HG03095 (cell line): Measurements from ENCODE around the gene PSD.

Source experiments
- ATAC-seq: cut with Tn5 transposase; IDR thresholded peaks from one replicate; pipeline ENCODE4 v1.9.1; 2021; ENCODE audit warnings: moderate library complexity; ENCODE audit not compliant: unreplicated experiment

Gene PSD

DNA sequence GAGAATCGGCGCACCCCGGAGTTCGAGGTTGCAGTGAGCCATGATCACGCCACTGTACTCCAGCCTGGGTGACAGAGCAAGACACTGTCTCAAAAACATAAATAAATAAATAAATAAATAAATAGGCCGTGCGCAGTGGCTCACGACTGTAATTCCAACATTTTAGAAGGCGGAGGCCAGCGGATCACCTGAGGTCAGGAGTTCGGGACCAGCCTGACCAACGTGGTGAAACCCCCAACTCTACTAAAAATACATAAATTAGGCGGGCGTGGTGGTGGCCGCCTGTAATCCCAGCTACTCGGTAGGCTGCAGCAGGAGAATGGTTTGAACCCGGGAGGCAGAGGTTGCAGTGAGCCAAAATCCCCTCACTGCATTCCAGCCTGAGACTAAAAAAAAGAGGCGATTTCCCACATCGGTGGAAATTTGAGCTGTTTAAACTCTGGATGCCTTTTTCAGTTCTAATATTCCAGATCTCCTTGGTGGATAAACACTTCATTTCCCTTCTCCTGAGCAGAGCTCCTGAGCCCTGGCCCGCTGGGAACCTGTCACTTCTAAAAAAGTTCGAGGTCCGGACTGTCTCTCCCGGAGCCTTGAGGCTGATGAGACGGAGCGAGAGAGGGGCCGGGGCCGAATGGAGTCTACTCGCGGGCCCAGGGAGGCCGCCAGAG is 25.0 kb downstream of the PSD start:
- ATAC-seq = no peak

DNA sequence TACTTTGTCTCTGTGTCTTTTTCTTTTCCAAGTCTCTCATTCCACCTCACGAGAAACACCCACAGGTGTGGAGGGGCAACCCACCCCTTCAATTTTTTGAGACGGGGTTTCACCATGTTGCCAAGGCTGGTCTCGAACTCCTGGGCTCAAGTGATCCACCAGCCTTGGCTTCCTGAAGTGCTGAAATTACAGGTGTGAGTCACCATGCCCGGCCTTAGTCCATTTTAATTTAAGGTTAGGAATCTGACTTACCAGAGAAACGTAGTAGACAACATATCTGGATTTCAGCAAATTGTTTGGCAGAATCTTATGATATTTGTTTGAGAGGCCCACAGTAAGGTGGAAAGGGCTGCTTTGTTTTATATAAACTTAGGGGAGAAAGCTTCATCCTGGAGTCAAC is 26.3 kb downstream of the PSD start:
- ATAC-seq = no peak

DNA sequence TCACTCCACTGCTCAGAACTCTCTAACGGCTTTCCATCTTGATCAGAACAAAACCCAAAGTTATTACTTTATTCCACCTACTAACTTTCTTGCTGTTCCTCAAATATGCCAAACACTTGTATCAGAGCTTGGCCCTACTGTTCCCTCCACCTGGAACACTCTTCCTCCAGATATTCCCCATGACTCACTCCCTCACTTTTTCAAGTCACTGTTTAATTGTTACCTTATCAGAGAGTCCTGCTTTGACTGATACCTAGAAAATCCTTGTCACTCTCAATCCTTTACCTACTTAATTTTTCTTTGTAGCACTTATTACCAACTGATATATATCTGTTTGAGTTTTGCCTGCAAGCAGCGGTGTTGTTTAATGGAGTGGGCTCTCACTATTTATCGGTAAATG is 28.7 kb downstream of the PSD start:
- ATAC-seq = no peak

DNA sequence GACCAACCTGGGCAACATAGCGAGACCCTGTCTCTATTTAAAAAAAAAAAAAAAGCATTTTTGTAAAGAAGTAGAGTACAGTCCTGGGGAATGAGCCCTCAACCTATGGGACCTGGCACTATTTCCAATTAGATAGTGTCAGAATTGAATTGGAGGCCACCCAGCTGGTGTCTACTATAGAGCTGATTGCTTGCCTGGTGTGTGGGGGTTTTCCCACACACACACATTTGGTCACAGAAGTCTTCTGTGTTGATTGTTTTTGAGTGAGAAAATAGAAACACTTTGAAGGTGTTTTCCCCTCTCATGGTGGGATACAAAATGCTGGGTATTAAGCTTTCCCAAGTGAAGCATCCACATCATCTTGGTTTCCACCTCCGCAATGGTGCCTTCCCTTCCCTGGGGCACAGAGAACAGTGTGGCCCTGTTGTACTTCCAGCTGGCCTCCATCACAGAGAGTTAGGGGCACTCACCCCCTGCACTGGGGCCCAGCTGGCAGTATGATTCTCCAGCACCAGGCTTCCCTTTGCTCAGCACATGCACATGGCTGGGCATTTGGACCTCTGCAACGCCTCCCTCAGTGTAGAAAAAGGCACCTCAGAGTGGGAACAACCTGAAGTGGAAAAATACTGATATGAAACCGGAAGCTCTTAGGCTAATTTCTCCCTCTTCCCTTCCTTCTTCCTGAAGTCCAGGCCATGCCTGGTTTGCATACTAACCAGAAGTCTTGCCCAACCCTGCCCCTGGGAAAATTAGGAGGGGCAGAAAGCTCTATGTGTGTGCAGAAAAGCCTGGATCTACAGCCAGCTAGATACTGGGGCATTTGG is 33.8 kb downstream of the PSD start:
- no peak for ATAC-seq

DNA sequence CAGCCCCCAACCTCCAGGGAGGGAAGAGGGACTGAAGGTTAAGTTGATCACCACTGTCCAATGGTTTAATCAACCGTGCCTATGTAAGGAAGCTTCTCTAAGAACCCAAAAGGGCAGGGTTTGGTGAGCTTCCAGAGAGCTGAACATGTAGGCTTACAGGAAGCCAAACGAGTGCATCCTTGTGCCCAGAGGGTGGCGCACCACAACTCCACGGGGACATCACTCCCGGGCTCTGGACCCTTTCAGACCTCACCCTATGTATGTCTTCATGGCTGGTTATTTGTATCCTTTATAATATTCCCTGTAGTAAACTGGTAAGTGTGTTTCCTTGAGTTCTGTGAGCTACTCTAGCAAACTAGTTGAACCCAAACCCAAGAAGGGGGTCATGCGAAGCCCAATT is 34.5 kb downstream of the PSD start:
- no peak for ATAC-seq

DNA sequence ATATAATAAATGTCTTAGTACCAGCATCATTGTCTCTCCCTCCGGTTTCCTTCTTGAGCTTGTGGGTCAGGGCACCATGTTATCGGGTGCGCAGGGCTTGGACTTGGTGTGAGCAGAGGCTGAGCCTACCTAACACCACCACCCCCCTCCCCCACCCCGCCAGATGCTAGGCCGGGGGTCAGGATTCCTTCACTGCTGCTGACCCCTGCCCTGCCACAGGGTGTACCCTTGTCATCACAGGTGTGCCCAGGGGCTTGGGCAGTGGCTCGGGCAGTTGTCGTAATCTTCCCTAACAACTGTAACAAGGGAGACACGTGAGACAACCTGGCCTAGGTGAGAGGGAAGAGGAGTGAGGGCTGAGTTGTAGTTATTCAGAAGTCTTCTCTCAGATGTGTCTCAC is 35.7 kb downstream of the PSD start:
- no peak for ATAC-seq

DNA sequence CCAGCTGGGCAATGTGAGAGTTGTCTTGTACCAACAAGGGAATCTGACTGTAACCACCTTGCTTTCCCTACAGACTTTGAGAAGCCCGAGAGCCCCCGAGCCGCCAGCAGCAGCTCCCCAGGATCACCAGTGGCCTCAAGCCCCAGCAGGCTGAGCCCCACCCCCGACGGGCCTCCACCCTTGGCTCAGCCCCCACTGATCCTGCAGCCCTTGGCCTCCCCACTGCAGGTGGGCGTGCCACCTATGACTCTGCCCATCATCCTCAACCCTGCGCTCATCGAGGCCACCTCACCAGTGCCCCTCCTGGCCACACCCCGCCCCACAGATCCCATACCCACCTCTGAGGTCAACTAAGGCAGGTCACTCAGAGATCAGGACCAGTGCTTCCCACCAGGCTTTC is 36.6 kb downstream of the PSD start:
- ATAC-seq = no peak

DNA sequence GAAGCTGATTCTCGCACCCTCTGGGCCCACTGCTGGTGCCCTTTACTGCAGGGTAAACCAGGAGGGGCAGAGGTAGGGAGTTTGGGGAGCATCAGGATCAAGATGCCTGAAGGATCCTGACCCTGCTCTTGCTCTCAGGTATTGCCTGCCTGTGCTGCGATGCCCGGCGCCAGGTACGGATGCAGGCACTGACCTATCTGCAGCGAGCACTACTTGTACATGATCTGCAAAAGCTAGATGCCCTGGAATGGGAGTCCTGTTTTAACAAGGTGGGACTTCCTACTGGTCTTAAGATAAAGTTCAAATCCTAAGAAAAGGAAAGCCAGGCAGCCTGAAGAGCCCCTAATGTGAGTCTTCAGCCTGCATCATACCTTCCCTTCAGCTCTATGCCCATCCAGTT is 39.2 kb downstream of the PSD start:
- no peak for ATAC-seq

DNA sequence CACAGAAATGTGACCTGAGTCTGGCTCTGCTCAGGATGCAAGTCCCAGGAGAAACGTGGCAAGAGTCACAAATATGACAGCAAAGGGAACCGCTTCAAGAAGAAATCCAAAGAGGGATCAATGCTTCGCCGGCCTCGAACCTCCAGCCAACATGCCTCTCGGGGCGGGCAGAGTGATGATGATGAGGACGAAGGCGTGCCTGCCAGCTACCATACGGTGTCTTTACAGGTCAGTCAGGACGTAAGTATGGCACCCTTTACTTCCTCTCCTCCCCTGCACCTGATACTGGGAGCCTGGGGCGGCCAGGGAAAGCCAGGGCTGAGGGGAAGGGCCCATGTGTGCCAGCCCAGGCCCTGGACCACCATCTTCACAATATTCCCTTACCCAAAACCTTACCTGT is 41.7 kb downstream of the PSD start:
- ATAC-seq = no peak

DNA sequence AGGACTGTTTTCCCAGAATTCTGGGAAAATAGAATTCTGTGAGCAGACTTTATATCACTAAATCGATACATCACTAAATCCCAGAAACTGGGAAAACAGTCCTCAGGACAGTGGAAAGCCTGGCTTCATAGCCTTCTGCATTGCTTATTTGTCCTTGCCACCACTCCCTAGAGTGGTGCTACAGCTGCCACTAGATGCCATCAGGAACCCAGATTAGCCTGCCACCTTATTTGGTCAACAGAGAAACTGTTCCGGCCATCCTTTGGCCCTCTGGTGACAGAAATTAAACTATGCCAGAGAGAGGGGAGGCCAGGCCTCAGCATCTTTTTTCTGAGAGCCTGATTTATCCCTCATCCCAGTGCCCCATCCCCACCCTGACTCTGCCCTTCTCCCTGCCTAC is 42.7 kb downstream of the PSD start:
- ATAC-seq = no peak

DNA sequence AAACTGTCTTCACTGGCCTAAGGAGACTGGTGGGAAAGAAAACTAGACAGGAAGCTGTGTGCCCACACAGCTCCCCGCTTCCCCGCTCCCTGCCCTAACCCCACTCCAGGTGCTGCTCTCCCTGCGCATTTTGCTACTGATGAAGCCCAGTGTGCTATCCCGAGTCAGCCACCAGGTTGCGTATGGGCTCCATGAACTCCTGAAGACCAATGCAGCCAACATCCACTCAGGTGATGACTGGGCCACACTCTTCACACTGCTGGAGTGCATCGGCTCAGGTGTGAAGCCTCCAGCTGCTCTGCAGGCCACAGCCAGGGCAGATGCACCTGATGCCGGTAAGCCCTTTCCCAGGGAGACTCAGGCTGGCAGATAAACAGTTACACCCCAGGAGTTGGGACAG is 43.3 kb downstream of the PSD start:
- no peak for ATAC-seq

DNA sequence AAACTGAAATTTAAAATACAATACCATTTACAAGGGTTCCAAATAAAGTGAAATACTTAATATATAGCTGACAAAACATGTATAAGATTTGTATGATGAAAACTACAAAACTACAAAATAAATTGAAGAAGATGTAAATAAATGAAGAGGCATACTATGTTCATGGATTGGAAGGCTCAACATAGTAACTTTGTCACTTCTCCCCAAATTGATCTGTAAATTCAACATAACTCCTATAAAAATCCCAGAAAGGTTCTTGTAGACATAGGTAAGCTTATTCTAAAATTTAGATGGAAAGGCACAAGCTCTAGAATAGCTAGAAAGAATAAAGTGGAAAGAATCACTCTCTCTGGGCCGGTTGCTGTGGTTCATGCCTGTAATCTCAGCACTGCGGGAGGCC is 47.3 kb downstream of the PSD start:
- ATAC-seq = no peak

DNA sequence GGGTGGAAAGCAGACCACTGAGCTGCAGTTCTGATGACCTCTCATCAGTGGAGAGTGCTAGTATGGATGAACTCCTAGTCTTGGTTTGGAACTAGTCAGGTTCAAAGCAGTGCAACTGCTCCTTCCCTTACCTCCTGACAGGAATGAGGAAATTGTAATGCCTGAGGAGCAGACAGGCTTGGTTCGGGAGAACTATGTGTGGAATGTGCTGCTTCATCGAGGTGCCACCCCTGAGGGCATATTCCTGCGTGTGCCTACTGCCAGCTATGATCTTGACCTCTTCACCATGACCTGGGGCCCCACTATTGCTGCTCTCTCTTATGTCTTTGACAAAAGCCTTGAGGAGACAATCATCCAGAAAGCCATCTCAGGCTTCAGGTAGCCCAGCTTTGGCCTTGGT is 50.5 kb downstream of the PSD start:
- no peak for ATAC-seq

DNA sequence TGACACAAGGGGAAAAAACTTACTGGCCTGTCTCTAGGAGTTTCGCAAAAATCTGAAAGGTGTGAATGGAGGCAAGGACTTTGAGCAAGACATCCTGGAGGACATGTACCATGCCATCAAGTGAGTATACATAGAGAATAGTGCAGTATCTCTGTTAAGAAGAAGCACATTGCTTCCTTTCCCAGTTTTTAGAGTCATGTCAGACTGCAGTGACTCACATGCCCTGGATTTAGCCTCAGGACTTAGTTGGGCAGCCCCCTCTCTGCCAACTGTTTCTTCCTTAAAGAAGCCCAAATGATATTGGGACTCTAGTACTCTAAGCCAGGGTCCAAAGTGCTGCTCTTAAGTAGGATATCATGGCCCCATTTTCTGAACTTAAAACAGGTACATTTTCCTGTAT is 51.1 kb downstream of the PSD start:
- ATAC-seq = no peak

DNA sequence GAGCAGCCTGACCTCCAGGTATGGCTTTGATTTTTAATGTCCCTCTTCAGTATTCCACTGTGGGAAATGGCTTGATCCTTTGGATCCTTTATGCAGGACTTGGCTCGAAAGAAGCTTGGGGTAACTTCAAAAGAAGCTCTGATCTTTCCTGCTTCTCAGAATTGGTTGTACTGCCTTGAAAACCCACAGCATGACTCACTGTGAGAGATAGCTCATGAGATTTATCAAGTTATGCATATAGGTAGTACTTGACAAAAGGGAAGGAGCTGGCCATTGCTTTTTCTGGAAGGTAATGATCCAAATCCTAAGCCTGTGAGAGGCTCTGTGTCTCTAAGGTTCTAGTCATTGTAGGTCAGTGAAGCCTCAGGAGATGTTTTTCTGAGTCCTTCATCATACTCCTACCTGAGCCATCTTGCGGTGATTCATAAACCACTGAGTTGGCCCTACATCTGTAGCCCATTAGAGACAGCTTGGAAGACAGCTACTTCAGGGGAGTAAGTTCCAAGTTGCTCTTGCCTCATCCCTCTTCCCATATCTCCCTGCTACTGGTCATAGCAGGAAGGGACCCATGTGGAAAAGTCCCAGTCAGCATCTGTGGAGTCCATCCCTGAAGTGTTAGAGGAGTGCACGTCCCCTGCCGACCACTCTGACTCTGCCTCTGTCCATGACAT is 59.7 kb downstream of the PSD start:
- ATAC-seq = no peak

DNA sequence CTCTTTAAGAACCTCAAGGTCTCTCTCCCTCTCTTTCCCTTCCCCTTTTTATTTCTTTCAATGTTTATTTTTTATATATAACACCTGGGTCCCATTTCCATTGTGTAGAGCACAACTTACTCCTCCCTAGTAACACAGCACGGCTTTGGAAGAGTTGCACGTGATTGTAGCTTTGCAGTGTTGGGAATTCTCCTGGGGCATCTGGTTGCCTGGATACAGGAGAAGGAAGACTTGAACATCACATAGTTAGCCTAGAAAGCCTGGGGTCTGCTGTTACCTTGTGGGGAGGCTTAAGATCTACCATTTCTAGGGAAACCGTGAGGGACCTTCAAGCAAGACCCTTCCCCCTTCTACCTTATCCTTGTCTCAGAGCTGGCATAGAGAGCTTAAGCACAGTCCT is 64.1 kb downstream of the PSD start:
- ATAC-seq = no peak
